Breast epithelium (tissue), 4 donors: ENCODE measurements around the gene ABCF1. TPM values are rescaled to one million over a fixed set of nuclear protein-coding genes. Genes with fewer than 3 reads are reported as not detected.

ENCODE experiments used
- DNase-seq, 2 donors: peaks; one replicate each; pipeline ENCODE4 v3.0.0-alpha.2; 2019; ENCODE audit warnings: low spot score in 2 of 2
- H3K27ac ChIP-seq, 2 donors: fragments of 200-600 bp; sonication (generic) in 1 of 2; one replicate each; pipeline ENCODE4 v1.5.1; 2016 to 2019; ENCODE audit warnings: mild to moderate bottlenecking in 1 of 2
- H3K27me3 ChIP-seq, 2 donors: fragments of 200-600 bp; sonication (generic) in 1 of 2; one replicate each; pipeline versions ENCODE4 v1.5.1 to v1.6.0; 2017 to 2019; ENCODE audit warnings: control low read depth in 1 of 2, mild to moderate bottlenecking in 1 of 2
- H3K36me3 ChIP-seq: fragments of 200-600 bp; one replicate; pipeline ENCODE4 v1.5.1; 2019
- H3K4me1 ChIP-seq, 2 donors: fragments of 200-600 bp; sonication (generic); one replicate each; pipeline ENCODE4 v1.5.1; 2016 to 2019; ENCODE audit warnings: control low read depth in 1 of 2
- H3K4me3 ChIP-seq, 3 donors: fragments of 200-600 bp; sonication (generic); 1 replicate in 2 of 3; 2 replicates in 1 of 3; pipeline ENCODE4 v1.5.1; 2016 to 2019; ENCODE audit warnings: mild to moderate bottlenecking in 3 of 3, moderate library complexity in 2 of 3
- H3K9me3 ChIP-seq, 2 donors: fragments of 200-600 bp; sonication (generic) in 1 of 2; one replicate each; pipeline ENCODE4 v1.5.1; 2016 to 2019; ENCODE audit warnings: control low read depth in 1 of 2
- CTCF ChIP-seq, 3 donors: fragments of 450-650 bp; IDR thresholded peaks; one replicate each; pipeline ENCODE4 v1.5.1; 2016 to 2017; ENCODE audit warnings: antibody characterized with exemption in 3 of 3, mild to moderate bottlenecking in 3 of 3, moderate library complexity in 3 of 3
- POLR2A ChIP-seq: fragments of 450-650 bp; IDR thresholded peaks from one replicate; pipeline ENCODE4 v1.6.1; 2016; ENCODE audit warnings: antibody characterized with exemption, mild to moderate bottlenecking, moderate library complexity
- POLR2AphosphoS5 ChIP-seq, 3 donors: sonication (generic); formaldehyde crosslinking; IDR thresholded peaks; one replicate each; pipeline ENCODE4 v1.6.1; 2017; ENCODE audit warnings: antibody characterized with exemption in 3 of 3
- intact Hi-C: fragments of 100-400 bp; cut with DNase I; formaldehyde crosslinking; loops from one replicate; pipeline ENCODE4 v1.15.1; 2023; ENCODE audit warnings: low total_unique reads
- total RNA-seq, 3 donors: library from RNA; depleted of rRNA; stranded (reverse); fragments of >200 nt; gene quantifications; one replicate each; pipeline ENCODE4 v1.1.0, GENCODE V29; 2016

The ABCF1 gene
- total RNA-seq, 3 donors from 2014 or later, result 41.0 to 55.2 (median 51.5) TPM

GRCh38 chr6:30613251-30614043 lies 42.2 kb downstream of the ABCF1 start:
- intact Hi-C loops, result no loop called here
- Histone ChIP-seq H3K27me3 (no peaks in the 10 kb centered on the region), H3K27ac (peak overlapping the region; percentile 22 to 100), H3K36me3 (no peaks in the 10 kb centered on the region), H3K9me3 (no peaks in the 10 kb centered on the region), H3K4me3 (no peak overlapping the region), H3K4me1 (peaks cover 0 to 11% of the 10 kb centered on the region in 2 donors)
- DNase-seq, result no peak
- TF ChIP-seq CTCF (IDR thresholded peaks at IDR 0.05) (no peak), POLR2A (no peak), POLR2AphosphoS5 (IDR thresholded peaks at IDR 0.05) (no peak)

- TF ChIP-seq POLR2A (no peak), CTCF (IDR thresholded peaks at IDR 0.05) (no peak), POLR2AphosphoS5 (IDR thresholded peaks at IDR 0.05) (no peak)
- no peaks in the 10 kb centered on the region for H3K9me3 ChIP-seq
- intact Hi-C loops, result no loop called here
- peak overlapping the region; percentile 82 to 91 (median 86) for H3K4me3 ChIP-seq
- no peaks in the 10 kb centered on the region for H3K27me3 ChIP-seq
- H3K4me1 ChIP-seq, result peaks cover 0 to 17% of the 10 kb centered on the region in 2 donors
- H3K36me3 ChIP-seq, result no peaks in the 10 kb centered on the region
- peak overlapping the region; percentile 90 to 100 for H3K27ac ChIP-seq
- no peak for DNase-seq
Measured at GRCh38 chr6:30614044-30614842, 43.0 kb downstream of the ABCF1 start.

GRCh38 chr6:30614843-30615218 lies 43.6 kb downstream of the ABCF1 start:
- peak; percentile 82 to 95 for DNase-seq
- no peaks in the 10 kb centered on the region for H3K36me3 ChIP-seq
- H3K9me3 ChIP-seq, result no peaks in the 10 kb centered on the region
- peak overlapping the region; percentile 82 to 91 (median 86) for H3K4me3 ChIP-seq
- no peaks in the 10 kb centered on the region for H3K27me3 ChIP-seq
- intact Hi-C loops, result no loop called here
- H3K27ac ChIP-seq, result peak overlapping the region; percentile 90 to 100
- peaks cover 0 to 18% of the 10 kb centered on the region in 2 donors for H3K4me1 ChIP-seq
- TF ChIP-seq POLR2A (peak; percentile 37), POLR2AphosphoS5 (IDR thresholded peaks at IDR 0.05) (peak in 2 of 3 donors; percentile 70 to 89), CTCF (IDR thresholded peaks at IDR 0.05) (no peak)

GRCh38 chr6:30615219-30615957 lies 44.1 kb downstream of the ABCF1 start:
- DNase-seq, result no peak
- H3K9me3 ChIP-seq, result no peaks in the 10 kb centered on the region
- TF ChIP-seq CTCF (IDR thresholded peaks at IDR 0.05), result no peak
- peak; percentile 0 to 66 (median 60) for TF ChIP-seq POLR2AphosphoS5 (IDR thresholded peaks at IDR 0.05)
- TF ChIP-seq POLR2A, result no peak
- H3K27ac ChIP-seq, result peak overlapping the region; percentile 95 to 100
- no peaks in the 10 kb centered on the region for H3K36me3 ChIP-seq
- peak overlapping the region; percentile 82 to 91 (median 86) for H3K4me3 ChIP-seq
- H3K4me1 ChIP-seq, result peaks cover 0 to 18% of the 10 kb centered on the region in 2 donors
- intact Hi-C loops, result no loop called here
- no peaks in the 10 kb centered on the region for H3K27me3 ChIP-seq
